ENCODE results near the gene RAB40C.

RAB40C gene

GRCh38 chr16:558298-559020, 31.4 kb upstream of the RAB40C start:
- Histone ChIP-seq H3K79me2 (ENCODE audit: insufficient read depth, low read length) (no peaks in the 10 kb centered on the region), H3K36me3 (ENCODE audit: insufficient read depth, low read length) (no peaks in the 10 kb centered on the region), H3K27me3 (ENCODE audit: insufficient read depth, low read length, poor library complexity, severe bottlenecking) (no peaks in the 10 kb centered on the region), H3K9me2 (replicated peaks; ENCODE audit: low read depth, low read length) (no peaks in the 10 kb centered on the region), H3K4me2 (ENCODE audit: low read depth, low read length, poor library complexity, severe bottlenecking) (no peak overlapping the region), H3K4me3 (ENCODE audit: low read length, poor library complexity, severe bottlenecking) (no peak overlapping the region), H2AFZ (ENCODE audit: low read length) (no peak overlapping the region), H3K4me1 (ENCODE audit: insufficient read depth, low read length, poor library complexity, severe bottlenecking) (no peaks in the 10 kb centered on the region), H3F3A (ENCODE audit: low read depth) (no peaks in the 10 kb centered on the region), H4K20me1 (ENCODE audit: insufficient read depth, low read length, poor library complexity, severe bottlenecking) (no peaks in the 10 kb centered on the region), H3K9ac (ENCODE audit: low read depth, low read length, poor library complexity, severe bottlenecking) (no peak overlapping the region), H3K9me3 (ENCODE audit: insufficient read depth, low read depth, low read length) (no peaks in the 10 kb centered on the region)
- TF ChIP-seq CTCF (conservative IDR thresholded peaks at IDR 0.05; ENCODE audit: low read length) (no peak), EZH2phosphoT487 (IDR thresholded peaks at IDR 0.05; ENCODE audit: borderline replicate concordance) (no peak)

GRCh38 chr16:559021-559380, 30.9 kb upstream of the RAB40C start:
- Histone ChIP-seq H3K79me2 (ENCODE audit: insufficient read depth, low read length) (no peaks in the 10 kb centered on the region), H3K36me3 (ENCODE audit: insufficient read depth, low read length) (no peaks in the 10 kb centered on the region), H3K9me2 (replicated peaks; ENCODE audit: low read depth, low read length) (no peaks in the 10 kb centered on the region), H3K4me1 (ENCODE audit: insufficient read depth, low read length, poor library complexity, severe bottlenecking) (no peaks in the 10 kb centered on the region), H3K4me3 (ENCODE audit: low read length, poor library complexity, severe bottlenecking) (no peak overlapping the region), H3F3A (ENCODE audit: low read depth) (no peaks in the 10 kb centered on the region), H4K20me1 (ENCODE audit: insufficient read depth, low read length, poor library complexity, severe bottlenecking) (no peaks in the 10 kb centered on the region), H2AFZ (ENCODE audit: low read length) (no peak overlapping the region), H3K27me3 (ENCODE audit: insufficient read depth, low read length, poor library complexity, severe bottlenecking) (no peaks in the 10 kb centered on the region), H3K4me2 (ENCODE audit: low read depth, low read length, poor library complexity, severe bottlenecking) (no peak overlapping the region), H3K9me3 (ENCODE audit: insufficient read depth, low read depth, low read length) (no peaks in the 10 kb centered on the region), H3K9ac (ENCODE audit: low read depth, low read length, poor library complexity, severe bottlenecking) (no peak overlapping the region)
- TF ChIP-seq CTCF (conservative IDR thresholded peaks at IDR 0.05; ENCODE audit: low read length) (no peak), EZH2phosphoT487 (IDR thresholded peaks at IDR 0.05; ENCODE audit: borderline replicate concordance) (no peak)

- no peaks in the 10 kb centered on the region for H3K79me2 ChIP-seq (ENCODE audit: insufficient read depth, low read length)
- no peaks in the 10 kb centered on the region for H3F3A ChIP-seq (ENCODE audit: low read depth)
- no peak overlapping the region for H3K4me3 ChIP-seq (ENCODE audit: low read length, poor library complexity, severe bottlenecking)
- no peak overlapping the region for H3K4me2 ChIP-seq (ENCODE audit: low read depth, low read length, poor library complexity, severe bottlenecking)
- no peak overlapping the region for H3K9ac ChIP-seq (ENCODE audit: low read depth, low read length, poor library complexity, severe bottlenecking)
- H4K20me1 ChIP-seq (ENCODE audit: insufficient read depth, low read length, poor library complexity, severe bottlenecking) = no peaks in the 10 kb centered on the region
- no peaks in the 10 kb centered on the region for H3K9me3 ChIP-seq (ENCODE audit: insufficient read depth, low read depth, low read length)
- no peak overlapping the region for H2AFZ ChIP-seq (ENCODE audit: low read length)
- TF ChIP-seq CTCF (conservative IDR thresholded peaks at IDR 0.05; ENCODE audit: low read length) (no peak), EZH2phosphoT487 (IDR thresholded peaks at IDR 0.05; ENCODE audit: borderline replicate concordance) (no peak)
- no peaks in the 10 kb centered on the region for H3K4me1 ChIP-seq (ENCODE audit: insufficient read depth, low read length, poor library complexity, severe bottlenecking)
- no peaks in the 10 kb centered on the region for H3K27me3 ChIP-seq (ENCODE audit: insufficient read depth, low read length, poor library complexity, severe bottlenecking)
- no peaks in the 10 kb centered on the region for H3K9me2 ChIP-seq (replicated peaks; ENCODE audit: low read depth, low read length)
- H3K36me3 ChIP-seq (ENCODE audit: insufficient read depth, low read length) = no peaks in the 10 kb centered on the region
These were observed 30.3 kb upstream of the RAB40C start for GRCh38 chr16:559411-560203.

Data from Loucy (cell line).